ENCODE measurements around the gene POU5F1.
A peak's percentile ranks its signal among the peaks of the same experiment; 100 is the strongest.

The POU5F1 gene

DNA sequence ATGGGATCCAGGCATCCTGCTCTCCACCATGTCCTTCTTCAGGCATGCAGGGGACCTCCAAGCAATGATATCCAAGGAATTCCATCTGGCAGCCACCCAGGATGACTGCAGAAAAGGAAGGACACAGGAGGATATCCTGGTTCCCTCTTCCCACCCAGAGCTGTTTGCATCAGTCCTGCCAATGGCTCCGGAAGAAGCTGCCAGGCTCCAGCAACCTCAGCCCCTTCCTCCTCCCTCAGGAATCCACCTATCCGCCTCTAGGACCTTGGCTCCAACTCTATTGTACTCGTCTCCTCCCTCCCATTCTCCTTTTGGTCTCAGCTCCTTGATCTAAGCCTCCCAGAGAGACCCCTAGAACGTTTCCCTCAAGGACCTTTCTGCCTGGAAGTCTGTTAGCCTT is 30.9 kb downstream of the POU5F1 start:
- DNase-seq (ENCODE audit: low spot score), result peak; percentile 33

- DNase-seq (ENCODE audit: low spot score), result no peak
These were observed 31.5 kb downstream of the POU5F1 start, which contains the start of gene PSORS1C2 for GRCh38 chr6:31138982-31139381. Gene PSORS1C2 (minus strand): TSS chr6:31139066. CDS start chr6:31139026, 40 bp downstream.

- no peak for DNase-seq (ENCODE audit: low spot score)
These were observed 34.8 kb downstream of the POU5F1 start for GRCh38 chr6:31135710-31136109.

DNA sequence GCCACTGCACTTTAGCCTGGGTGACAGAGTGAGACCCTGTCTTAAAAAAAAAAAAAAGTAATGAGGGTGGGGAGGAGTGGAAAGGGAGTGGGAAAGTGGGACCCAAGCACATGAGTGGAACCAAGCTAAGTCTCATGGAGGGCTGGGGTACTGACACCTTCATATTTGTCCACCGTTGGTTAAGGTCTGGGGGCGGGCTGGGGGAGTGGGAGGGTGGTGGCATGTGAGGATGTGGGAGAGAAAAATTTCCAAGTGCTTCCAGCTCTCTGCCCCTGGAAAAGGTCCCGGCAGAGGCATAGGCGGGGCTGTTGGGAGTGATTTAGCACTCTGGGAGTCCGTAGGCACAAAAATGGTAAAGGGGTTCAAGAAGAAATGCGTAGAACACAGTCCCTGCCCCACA is 37.7 kb downstream of the POU5F1 start:
- no peak for DNase-seq (ENCODE audit: low spot score)

DNA sequence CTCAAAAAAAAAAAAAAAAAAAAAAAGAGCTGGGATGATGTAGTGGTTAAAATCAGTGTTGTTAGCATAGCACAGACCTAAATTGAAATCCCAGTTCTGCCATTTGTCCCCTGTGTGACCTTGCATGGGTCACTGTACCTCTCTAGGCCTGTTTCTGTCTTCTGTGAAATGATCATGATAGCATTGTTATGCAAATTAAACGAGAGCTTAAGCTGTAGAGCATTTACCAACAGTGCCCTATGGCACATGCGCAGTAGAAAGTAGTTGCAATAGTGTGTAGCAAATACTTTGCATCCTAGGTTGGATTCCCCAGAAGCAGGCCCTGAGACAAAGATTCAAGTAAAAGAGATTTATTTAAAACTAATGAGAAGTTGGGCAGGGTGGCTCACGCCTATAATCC is 38.9 kb downstream of the POU5F1 start:
- DNase-seq (ENCODE audit: low spot score), result no peak

GRCh38 chr6:31130751-31131150 is 39.7 kb downstream of the POU5F1 start:
- DNase-seq (ENCODE audit: low spot score), result no peak

GRCh38 chr6:31129130-31129529 is 41.4 kb downstream of the POU5F1 start:
- no peak for DNase-seq (ENCODE audit: low spot score)

GRCh38 chr6:31128093-31128676 is 42.3 kb downstream of the POU5F1 start:
- DNase-seq (ENCODE audit: low spot score), result peak; percentile 59

- no peak for DNase-seq (ENCODE audit: low spot score)
These were observed 43.9 kb downstream of the POU5F1 start for GRCh38 chr6:31126396-31127175.

GRCh38 chr6:31125586-31126363 is 44.7 kb downstream of the POU5F1 start:
- peak; percentile 86 for DNase-seq (ENCODE audit: low spot score)

DNA sequence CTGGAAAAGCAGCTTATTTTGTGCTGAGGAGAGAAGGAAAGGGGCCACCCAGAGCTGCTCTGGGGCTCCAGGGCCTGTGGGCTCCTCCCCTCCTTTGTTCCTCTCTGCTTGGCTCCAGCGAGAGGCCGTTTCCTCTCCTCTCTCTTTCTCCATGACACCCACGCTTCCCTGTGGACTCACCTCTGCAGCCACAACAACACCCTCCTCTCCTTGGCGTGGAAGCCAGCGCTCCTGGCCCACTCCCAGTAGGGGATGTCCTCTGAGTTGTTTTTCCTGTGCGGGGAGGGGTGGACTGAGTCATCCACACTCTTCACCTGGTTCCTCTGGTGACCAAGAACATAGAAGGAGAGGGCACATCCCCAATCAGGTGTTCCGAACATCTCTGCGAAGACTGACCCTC is 45.3 kb downstream of the POU5F1 start:
- no peak for DNase-seq (ENCODE audit: low spot score)

- peak; percentile 78 for DNase-seq (ENCODE audit: low spot score)
These were observed 47.4 kb downstream of the POU5F1 start for GRCh38 chr6:31122791-31123706.

GRCh38 chr6:31121131-31121790 is 49.2 kb downstream of the POU5F1 start:
- DNase-seq (ENCODE audit: low spot score), result no peak

DNA sequence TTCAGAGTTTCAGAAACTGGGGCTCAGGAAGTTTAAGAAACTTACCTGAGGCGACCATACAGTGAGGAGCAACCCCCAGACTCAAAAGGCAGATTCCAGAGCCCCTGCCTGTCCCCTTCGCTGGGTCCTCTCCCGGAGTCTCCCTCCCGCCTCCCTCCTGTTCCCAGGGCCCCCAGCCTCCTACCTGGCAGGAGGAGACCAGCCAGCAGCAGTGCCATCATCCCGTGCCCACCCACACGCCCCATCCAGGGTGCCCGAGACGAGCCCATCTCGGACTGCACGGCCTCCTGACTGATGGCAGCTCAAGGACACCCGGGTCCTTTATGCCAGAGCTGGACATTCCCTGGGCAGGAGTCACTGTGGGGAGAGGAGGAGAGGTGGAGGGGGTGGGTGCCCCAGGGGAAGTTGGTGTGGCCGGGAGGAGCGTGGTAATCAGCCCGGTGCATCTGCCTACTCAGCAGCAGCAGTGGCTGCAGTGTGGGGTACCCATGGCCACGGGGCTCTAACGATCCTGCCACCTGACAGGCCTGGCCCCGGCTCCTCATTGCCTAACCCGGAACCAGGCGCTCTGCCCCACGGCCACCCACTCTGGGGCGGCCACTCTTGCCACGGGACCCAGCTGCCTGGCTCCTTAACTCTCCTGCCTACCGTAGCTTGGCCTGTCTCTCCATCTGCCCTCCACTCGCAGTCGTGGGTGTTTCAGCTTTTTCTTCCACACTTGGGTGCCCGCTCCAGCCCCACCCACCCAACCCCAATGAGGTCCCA is 50.1 kb downstream of the POU5F1 start, which contains the start of gene CDSN:
Gene CDSN (minus strand): TSS at position 296 of the 765 bp plus-strand sequence. CDS start 27 bp downstream, at position 269.
- DNase-seq (ENCODE audit: low spot score), result no peak

- no peak for DNase-seq (ENCODE audit: low spot score)
These were observed 52.3 kb downstream of the POU5F1 start for GRCh38 chr6:31118178-31118577.

- DNase-seq (ENCODE audit: low spot score), result peak; percentile 41
These were observed 53.7 kb downstream of the POU5F1 start for GRCh38 chr6:31116661-31117385.

DNA sequence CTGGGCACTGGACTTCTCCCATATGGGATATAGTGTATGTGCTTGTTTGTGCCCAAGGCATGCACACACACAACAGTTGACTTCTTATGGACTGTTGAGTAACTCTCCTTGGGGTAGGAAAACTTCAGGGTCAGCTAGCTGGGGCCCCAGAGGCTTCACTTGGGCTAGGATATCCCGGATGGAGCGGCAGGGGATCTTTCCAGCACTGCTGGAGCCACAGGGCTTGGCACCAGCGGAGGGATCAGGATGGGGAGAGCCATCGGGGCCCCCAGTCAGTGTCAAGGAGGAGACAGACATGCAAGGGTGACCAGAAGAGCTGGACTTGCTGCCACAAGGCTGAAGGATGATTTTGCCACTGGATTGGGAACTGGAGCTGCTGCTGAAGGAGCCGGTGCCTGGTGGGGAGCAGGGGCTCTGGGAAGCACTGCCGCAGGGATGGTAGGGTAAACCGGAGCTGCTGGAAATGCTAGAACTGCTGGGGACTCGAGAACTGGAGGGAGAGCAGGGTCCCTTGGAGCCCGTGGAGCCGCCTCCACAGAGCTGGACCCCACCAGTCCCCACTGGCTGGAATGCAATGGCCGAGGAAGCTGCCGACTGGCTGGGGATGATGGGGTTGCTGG is 54.4 kb downstream of the POU5F1 start:
- DNase-seq (ENCODE audit: low spot score), result no peak

DNA sequence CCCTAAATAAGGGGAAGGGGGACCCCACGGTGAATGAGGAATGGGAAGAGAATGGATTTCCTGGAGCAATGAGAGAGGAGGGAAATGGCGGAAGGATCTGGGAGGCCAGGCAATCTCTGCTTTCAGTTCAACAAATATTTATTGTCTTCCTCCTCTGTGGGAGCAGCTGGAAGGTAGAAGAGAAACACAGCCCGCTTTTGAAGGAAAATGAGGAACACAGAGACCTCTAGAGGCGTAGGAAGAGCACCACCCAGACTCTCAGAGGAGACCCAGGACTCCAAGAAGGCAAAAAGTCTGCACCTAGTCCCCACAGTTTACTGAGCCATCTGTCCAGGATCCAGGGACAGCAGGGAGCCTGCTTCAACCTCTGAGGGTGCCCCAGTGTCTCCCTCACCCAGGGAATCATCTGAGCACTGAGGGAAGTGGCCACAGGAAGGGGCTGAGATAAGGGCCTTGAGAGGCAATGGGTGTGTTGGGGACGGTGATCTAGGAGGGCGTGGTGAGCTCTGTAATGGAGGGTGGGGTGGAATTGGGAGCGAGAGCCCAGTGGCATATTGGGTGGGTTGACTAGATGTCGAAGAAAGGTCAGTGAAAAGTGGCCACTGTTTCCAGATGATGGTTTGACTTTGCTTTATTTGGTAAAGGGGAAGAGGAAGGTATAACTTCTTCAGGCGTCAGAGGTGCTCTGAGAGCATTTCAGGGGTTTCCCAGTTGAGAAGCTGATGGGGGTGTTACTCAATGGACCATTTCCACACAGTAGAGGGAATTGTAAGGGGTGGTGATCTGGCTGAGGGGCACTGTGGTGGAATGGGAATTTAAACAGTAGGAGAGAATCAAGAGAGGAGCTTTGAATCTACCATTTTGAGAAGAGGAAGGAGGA is 55.3 kb downstream of the POU5F1 start:
- DNase-seq (ENCODE audit: low spot score), result peak; percentile 55
